Loucy (cell line): ENCODE results near the gene USP8.

Source experiments
- H2AFZ ChIP-seq: fragments of 200-600 bp; sonication (generic); 2 replicates; pipeline ENCODE4 v1.6.0; 2016; ENCODE audit warnings: antibody characterized with exemption, mild to moderate bottlenecking, low read length, moderate library complexity
- H3F3A ChIP-seq: fragments of 200-600 bp; 2 replicates; pipeline ENCODE4 v1.6.0; 2016; ENCODE audit warnings: antibody characterized with exemption, low read depth, mild to moderate bottlenecking
- H3K27me3 ChIP-seq: fragments of 200-600 bp; sonication (generic); 2 replicates; pipeline ENCODE4 v1.6.1; 2014; ENCODE audit warnings: low read length, mild to moderate bottlenecking; ENCODE audit not compliant: insufficient read depth, poor library complexity, severe bottlenecking
- H3K36me3 ChIP-seq: fragments of 200-600 bp; sonication (generic); 2 replicates; pipeline ENCODE4 v1.6.1; 2016; ENCODE audit warnings: low read length; ENCODE audit not compliant: insufficient read depth
- H3K4me1 ChIP-seq: fragments of 200-600 bp; sonication (generic); 2 replicates; pipeline ENCODE4 v1.5.1; 2014; ENCODE audit warnings: low read length, mild to moderate bottlenecking; ENCODE audit not compliant: insufficient read depth, poor library complexity, severe bottlenecking
- H3K4me2 ChIP-seq: fragments of 200-600 bp; sonication (generic); 2 replicates; pipeline ENCODE4 v1.6.0; 2014; ENCODE audit warnings: antibody characterized with exemption, low read length, low read depth, mild to moderate bottlenecking; ENCODE audit not compliant: poor library complexity, severe bottlenecking
- H3K4me3 ChIP-seq: fragments of 200-600 bp; sonication (generic); 2 replicates; pipeline ENCODE4 v1.5.1; 2014; ENCODE audit warnings: low read length, mild to moderate bottlenecking, mixed read lengths; ENCODE audit not compliant: poor library complexity, severe bottlenecking
- H3K79me2 ChIP-seq: fragments of 200-600 bp; sonication (generic); 2 replicates; pipeline ENCODE4 v1.6.1; 2014; ENCODE audit warnings: low read length; ENCODE audit not compliant: insufficient read depth
- H3K9ac ChIP-seq: fragments of 200-600 bp; sonication (generic); 2 replicates; pipeline ENCODE4 v1.6.0; 2014; ENCODE audit warnings: mild to moderate bottlenecking, low read depth, low read length, moderate library complexity; ENCODE audit not compliant: poor library complexity, severe bottlenecking
- H3K9me2 ChIP-seq: fragments of 200-600 bp; sonication (generic); replicated peaks from 2 replicates; pipeline ENCODE4 v1.6.1; 2016; ENCODE audit warnings: low read depth, low read length, mixed read lengths
- H3K9me3 ChIP-seq: fragments of 200-600 bp; sonication (generic); 2 replicates; pipeline ENCODE4 v1.6.1; 2014; ENCODE audit warnings: mild to moderate bottlenecking, antibody characterized with exemption, low read length, low read depth; ENCODE audit not compliant: insufficient read depth
- H4K20me1 ChIP-seq: fragments of 200-600 bp; sonication (generic); 2 replicates; pipeline ENCODE4 v1.6.0; 2014; ENCODE audit warnings: antibody characterized with exemption, low read length, mild to moderate bottlenecking; ENCODE audit not compliant: insufficient read depth, poor library complexity, severe bottlenecking
- CTCF ChIP-seq: fragments of 200-600 bp; sonication (generic); conservative IDR thresholded peaks from 2 replicates; pipeline ENCODE4 v1.5.1; 2014; ENCODE audit warnings: mild to moderate bottlenecking, antibody characterized with exemption, low read length
- EZH2phosphoT487 ChIP-seq: fragments of 200-600 bp; IDR thresholded peaks from 2 replicates; pipeline ENCODE4 v1.6.1; 2018; ENCODE audit warnings: antibody characterized with exemption, mild to moderate bottlenecking, moderate library complexity, borderline replicate concordance

The USP8 gene

GRCh38 chr15:50411870-50412269 is 12.3 kb upstream of the USP8 start:
- Histone ChIP-seq H3K36me3 (no peaks in the 10 kb centered on the region), H2AFZ (no peak overlapping the region), H3K9me2 (no peaks in the 10 kb centered on the region), H3K9me3 (no peaks in the 10 kb centered on the region), H3K4me3 (no peak overlapping the region), H3K79me2 (no peaks in the 10 kb centered on the region), H3K4me2 (no peak overlapping the region), H3K9ac (no peak overlapping the region), H3K27me3 (no peaks in the 10 kb centered on the region), H3F3A (no peaks in the 10 kb centered on the region), H3K4me1 (no peaks in the 10 kb centered on the region), H4K20me1 (no peaks in the 10 kb centered on the region)
- TF ChIP-seq CTCF (no peak), EZH2phosphoT487 (no peak)

- H3K9me2 ChIP-seq, result no peaks in the 10 kb centered on the region
- H3K9ac ChIP-seq, result no peak overlapping the region
- H3K79me2 ChIP-seq, result no peaks in the 10 kb centered on the region
- no peak overlapping the region for H2AFZ ChIP-seq
- H3K4me3 ChIP-seq, result no peak overlapping the region
- H3K4me1 ChIP-seq, result no peaks in the 10 kb centered on the region
- no peaks in the 10 kb centered on the region for H3K36me3 ChIP-seq
- no peaks in the 10 kb centered on the region for H4K20me1 ChIP-seq
- H3K4me2 ChIP-seq, result no peak overlapping the region
- no peaks in the 10 kb centered on the region for H3K9me3 ChIP-seq
- no peaks in the 10 kb centered on the region for H3F3A ChIP-seq
- no peaks in the 10 kb centered on the region for H3K27me3 ChIP-seq
- TF ChIP-seq EZH2phosphoT487 (no peak), CTCF (no peak)
Measured at GRCh38 chr15:50414624-50415023, 9.6 kb upstream of the USP8 start.

- Histone ChIP-seq H3K4me2 (no peak overlapping the region), H2AFZ (no peak overlapping the region; the same call in 1 of the 2 replicates)
Measured at GRCh38 chr15:50415752-50416404, 8.3 kb upstream of the USP8 start.

More at GRCh38 chr15:50415752-50416404, 8.3 kb upstream of the USP8 start:
- Histone ChIP-seq H3K4me3 (no peak overlapping the region), H3K9me2 (no peaks in the 10 kb centered on the region), H4K20me1 (no peaks in the 10 kb centered on the region), H3F3A (no peaks in the 10 kb centered on the region), H3K79me2 (no peaks in the 10 kb centered on the region), H3K36me3 (no peaks in the 10 kb centered on the region), H3K27me3 (no peaks in the 10 kb centered on the region), H3K9ac (no peak overlapping the region), H3K9me3 (no peaks in the 10 kb centered on the region), H3K4me1 (no peaks in the 10 kb centered on the region)
- TF ChIP-seq EZH2phosphoT487 (no peak), CTCF (no peak)
